Activated T-cell treated with anti-CD3 and anti-CD28 coated beads, Interleukin-2, amount 50 U/mL, for 48 hours (primary cell): ENCODE data around the gene PLEKHS1.
"Not testable (repeated sequence)": the region's sequence is repeated elsewhere in the genome, so short reads cannot be mapped to it uniquely, and the experiment has no call there.

Experiments used
- DNase-seq, 2 experiments: peaks; one replicate each; pipeline ENCODE4 v3.0.0-alpha.2; 2020

The PLEKHS1 gene

DNA sequence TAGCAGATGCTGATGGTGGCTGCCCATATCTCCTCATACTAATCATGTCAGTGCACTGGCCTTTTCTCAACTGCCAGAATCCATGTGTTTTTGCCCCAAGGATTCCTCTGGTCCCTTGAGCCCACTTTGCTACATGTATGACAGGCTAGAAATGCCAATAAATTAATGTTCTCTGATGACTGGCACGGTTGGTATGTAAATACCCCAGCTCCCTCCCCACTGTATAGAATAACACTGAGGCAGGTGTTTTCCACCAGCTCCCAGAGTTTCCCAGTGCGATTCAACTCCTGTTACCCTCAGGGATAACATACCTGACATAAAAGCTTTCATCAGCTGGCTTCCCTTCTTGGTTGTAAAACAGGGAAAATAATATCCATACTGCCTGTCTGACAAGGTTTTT is 9.0 kb upstream of the PLEKHS1 start:
- no peak for DNase-seq

- no peak for DNase-seq
Measured at GRCh38 chr10:113743594-113743993, 7.9 kb upstream of the PLEKHS1 start.

GRCh38 chr10:113745374-113745773 is 6.1 kb upstream of the PLEKHS1 start:
- no peak for DNase-seq

DNA sequence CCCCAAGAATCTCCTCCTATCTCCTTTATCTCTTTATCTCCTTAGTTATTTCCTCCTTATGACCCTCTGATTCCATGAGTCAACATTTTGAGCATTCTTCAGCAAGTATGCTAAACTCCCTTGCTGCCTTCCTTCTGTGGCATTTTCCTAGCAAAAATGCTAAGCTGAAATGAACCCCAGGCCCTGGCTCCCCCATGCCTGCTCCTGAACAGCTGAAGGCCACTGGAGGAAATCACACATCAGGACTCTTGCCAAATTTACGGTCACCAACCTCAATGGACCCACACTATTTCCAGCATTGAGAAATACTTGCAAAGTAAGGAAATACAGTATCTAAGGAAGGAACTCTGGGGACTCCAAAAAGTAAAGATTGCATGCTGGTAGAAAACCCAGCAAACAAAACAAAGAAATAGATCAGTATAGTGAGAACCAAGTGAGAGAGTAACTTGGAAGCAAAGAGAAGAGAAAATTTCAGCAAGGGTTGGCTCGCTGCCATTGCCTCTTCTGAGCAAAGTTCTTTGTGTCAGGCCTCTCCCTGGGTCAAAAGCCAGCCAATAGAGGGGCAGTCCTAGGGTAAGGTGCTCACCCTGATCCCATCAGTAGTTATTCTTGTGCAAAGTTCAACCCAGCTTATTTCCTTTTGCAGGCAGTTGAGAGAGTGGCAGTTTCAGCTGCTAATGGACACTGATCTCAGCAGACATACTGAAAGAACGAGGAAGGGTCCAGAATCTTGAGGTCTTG is 5.1 kb upstream of the PLEKHS1 start:
- no peak for DNase-seq

DNA sequence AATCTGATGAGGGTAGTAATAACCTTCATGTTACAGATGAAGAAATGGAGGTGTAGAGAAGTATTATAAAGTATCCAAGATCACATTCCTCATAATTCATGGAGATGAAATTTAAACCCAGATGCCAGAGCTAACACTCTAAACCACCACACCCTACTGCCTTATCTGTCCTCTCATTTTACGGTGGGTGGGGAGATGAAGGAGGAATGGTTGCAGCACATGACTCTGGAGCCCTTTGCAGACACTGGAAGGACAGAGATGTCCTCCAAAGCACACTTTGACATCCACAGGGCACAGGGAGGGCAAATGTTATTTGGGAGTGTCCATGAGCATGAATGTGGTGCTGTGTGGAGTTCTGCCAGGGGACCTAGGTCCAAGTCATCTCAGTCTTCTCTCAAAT is 1.1 kb downstream of the PLEKHS1 start:
- DNase-seq = no peak

DNA sequence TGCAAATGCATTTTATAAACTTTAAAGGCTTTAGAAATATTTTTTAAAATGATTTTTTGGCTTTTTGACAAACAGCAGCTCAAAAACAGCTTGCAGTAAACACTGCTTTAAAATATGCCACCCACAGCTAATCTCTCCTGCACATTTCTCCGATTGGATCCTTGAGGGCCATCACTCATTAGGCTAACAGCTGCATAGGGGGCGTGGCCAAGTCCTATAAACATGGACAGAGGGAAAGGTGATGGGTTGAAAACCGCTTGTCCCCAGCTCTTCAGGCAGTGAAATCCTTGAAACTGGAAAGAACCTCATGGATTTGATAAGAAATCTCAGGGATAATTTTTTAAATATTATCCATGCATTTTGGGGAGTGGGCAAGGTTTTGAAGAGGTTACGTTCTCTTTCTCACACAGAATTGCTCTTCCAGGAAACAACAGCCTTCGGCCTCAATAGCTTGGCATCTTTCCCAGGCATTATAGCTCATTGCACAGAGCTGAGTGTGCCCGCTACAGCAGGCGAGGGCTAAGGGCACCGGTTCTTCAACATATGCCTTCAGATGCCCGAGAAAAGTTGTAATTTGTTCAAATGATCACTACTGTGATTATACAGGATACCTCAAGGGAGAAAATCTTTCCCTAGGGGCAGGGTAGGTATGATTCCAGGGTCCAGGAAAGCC is 1.7 kb downstream of the PLEKHS1 start:
- no peak for DNase-seq

DNA sequence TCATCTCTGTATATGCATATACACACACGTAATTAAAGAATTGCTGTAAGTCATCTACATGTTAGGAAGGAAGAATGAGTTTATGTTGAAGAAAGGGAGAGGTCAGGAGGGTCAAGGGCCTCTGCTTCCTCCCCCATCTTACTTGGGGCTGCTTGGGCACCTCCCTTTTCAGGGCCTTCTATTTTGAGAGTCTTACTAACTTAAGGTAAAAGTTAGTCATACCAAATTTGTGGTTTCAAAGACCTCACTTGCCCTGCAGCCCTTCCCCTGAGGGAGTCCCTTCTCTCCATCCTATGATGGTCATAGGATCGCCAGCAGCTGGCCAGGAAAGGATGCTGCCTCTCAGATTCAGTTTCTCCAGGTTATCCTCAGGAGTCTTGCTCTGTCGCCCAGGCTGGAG is 2.6 kb downstream of the PLEKHS1 start:
- DNase-seq = no peak

DNA sequence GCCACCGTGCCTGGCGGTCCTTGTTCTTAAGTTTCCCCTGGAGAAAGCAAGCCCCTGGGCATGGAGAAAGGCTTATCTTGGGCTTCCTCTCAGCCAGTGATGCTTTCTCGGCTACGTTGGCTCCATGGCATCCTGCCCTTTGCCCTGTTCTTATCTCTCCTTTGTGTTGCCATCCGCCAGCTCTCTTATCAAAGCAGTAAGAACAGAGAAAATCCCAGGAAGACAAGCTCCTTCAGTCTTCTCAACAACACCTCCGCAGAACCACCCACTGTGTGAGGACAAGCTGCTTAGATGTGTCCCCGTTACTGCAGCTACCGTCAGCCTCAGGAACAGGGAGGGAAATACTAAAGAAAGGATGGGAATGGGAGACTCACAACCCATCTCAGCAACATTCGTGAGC is 3.3 kb downstream of the PLEKHS1 start:
- no peak for DNase-seq

- DNase-seq = no peak
Measured at GRCh38 chr10:113756940-113757543, 5.6 kb downstream of the PLEKHS1 start.

DNA sequence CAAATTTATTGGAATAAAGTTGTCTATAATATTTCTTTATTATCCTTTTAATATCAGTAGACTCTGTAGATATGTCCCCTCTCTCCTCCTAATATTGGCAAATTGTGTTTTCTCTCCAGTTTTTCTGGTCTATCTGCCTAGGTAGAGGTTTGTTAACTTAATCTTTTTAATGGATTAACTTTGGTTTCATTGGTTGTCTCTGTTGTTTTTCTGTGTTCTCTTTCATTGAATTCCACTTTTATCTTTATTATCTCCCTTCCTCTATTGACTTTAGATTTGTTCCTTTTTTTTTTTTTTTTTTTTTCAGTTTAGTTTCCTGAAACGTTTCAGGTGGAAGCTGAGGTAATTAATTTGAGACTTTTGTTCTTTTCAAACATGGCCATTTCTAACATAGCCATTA is 10.6 kb downstream of the PLEKHS1 start:
- DNase-seq = no peak

GRCh38 chr10:113764582-113764981 is 13.1 kb downstream of the PLEKHS1 start:
- no peak for DNase-seq

DNA sequence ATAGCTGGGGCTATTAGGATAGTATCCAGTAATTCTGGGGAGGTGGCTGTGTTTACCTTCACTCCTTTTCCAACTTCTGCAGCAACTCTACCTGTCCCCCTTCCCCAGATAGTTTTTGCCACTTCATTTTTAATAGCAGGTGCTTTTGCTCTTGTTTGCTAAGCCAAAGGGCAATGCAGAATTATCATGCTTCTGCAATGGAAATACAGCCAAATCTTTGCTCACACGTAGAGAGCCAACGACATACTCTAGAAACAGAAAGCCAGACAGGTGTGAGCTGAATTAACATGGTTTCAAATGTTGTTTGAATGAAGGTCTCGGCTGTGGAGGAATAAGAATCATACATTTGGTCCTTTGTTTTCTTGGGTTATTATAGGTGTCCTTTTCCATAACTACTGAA is 14.4 kb downstream of the PLEKHS1 start:
- DNase-seq = no peak

GRCh38 chr10:113767222-113767621 is 15.7 kb downstream of the PLEKHS1 start:
- DNase-seq = no peak

GRCh38 chr10:113770346-113770745 is 18.9 kb downstream of the PLEKHS1 start:
- no peak for DNase-seq

- not testable (repeated sequence) for DNase-seq
Measured at GRCh38 chr10:113771131-113771530, 19.6 kb downstream of the PLEKHS1 start.

DNA sequence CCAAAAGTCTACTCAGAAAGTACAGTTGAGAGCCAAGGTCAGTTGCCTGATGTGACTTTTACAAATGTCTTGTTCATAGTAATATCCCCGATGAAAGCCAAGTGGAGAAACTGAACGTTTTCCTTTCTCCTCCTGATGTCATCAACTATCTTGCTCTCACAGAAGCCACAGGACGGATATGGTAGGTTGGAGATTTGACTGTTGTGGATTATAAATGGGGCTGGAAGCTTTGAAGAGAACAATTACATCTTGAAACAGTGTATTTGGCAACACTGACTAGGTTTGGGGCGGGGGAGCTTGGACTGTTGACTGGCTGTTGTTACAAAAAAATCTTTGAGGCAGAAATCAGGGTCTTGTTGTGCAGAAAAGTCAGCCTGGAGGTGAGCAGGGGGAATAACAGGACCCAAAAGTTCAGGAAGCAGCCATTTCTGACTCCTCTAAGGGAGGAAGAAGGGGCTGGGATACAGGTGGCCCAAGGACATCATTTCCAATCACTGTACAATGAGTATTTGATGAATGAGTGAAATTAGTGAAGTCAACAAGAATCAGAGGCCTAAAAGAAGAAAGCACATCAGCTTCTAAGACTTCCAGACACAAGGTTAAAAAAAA is 24.3 kb downstream of the PLEKHS1 start:
- DNase-seq = no peak

DNA sequence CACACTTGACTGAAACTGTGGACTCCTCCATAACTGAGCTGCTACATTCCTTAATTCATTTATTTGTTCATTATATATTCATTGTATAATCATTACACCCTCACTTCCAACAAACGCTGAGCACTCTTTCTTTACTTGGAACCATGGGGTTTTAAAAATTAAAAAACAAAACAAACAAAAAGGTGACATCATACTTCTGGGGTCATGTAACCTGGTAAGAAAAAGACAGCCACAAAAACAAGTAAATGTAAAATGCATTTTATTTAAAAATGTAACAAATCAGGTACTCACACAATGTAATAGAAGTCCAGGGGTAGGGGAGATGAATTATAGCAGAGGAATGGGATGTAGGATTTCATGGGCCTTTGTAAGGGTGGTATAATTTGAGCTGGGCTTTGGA is 25.1 kb downstream of the PLEKHS1 start:
- DNase-seq = no peak

DNA sequence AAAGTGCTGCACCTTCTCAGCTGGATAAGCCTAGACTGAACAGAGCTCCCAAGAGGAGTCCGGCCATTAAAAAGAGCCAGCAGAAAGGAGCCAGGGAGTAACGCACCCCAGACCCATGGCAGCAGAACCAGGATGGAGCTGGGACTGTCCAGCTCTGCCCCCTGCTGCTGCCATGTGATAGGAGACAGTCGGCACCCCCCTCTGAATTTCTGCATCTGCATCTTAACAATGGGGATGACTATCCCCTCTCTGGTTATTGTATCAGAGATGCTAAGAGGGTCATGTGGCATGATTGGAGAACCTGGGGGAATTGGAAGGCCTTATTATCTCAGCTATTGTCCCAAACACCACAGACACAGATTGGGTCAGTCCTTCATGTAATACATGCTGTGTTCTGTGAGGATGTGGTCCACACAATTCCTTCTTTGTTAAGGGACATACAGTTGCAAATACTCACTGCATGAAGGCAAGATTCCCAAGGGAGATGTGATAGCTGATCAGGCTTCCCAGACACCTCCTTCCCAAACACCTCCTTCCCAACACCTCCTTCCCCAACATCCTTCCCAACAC is 29.3 kb downstream of the PLEKHS1 start:
- DNase-seq = no peak

DNA sequence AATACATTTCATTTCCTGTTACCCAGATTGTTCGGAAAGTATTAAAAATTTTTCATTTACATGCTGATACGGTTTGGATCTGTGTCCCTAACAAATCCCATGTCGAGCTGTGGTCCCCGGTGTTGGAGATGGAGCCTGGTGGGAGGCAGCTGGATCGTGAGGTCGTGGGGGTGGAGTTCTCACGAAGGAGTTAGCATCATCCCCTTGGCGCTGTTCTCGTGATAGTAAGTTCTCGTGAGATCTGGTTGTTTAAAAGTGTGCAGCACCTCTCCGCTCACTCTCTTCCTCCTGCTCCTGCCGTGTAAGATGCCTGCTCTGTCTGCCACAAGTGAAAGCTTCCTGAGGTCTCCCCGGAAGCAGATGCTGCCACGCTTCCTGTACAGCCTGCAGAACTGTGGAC is 30.9 kb downstream of the PLEKHS1 start:
- DNase-seq = no peak

- DNase-seq = no peak
Measured at GRCh38 chr10:113782986-113783704, 31.7 kb downstream of the PLEKHS1 start.

DNA sequence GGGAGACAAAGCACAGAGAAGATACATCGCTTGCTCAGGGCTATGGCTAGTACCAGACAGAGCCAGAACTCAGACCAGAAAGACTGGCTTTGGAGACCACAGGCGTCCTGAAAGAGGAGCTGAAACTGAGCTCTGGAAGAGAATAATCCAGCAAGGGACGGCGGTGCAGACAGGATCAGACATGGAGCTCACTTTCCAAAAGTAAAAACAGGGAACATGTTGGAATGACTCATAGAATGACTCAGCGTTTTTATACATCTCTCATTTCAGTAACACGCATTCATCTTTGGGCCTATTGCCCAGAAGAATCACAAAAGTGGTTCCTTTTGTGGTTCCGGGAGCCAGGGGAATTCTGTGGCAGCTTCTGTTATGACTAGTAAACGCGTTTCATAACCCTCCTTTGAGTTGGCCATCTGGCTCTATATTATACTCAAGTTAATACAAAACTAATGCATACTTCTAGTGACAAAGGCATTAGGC is 37.2 kb downstream of the PLEKHS1 start:
- no peak for DNase-seq

DNA sequence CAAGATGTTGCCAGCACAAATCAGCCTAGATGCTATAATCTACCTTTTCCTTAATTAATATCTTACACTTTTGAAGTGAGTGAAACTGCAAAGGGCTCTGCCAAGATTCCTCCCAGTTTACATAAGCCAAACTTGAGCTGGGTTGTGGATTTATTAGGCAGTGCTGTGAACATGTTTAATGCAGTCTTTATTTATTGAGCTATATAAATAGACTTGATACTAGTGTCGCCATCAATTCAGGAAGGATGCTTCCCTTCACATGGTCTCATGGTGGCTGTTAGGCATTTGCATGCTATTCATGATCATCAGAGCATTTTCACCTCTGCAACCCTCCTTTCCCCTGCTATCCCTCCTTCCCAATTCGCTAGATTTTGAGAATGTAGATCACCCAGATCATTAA is 40.2 kb downstream of the PLEKHS1 start:
- DNase-seq = no peak

- DNase-seq = no peak
Measured at GRCh38 chr10:113801569-113801968, 50.1 kb downstream of the PLEKHS1 start.
